Keratinocyte (primary cell): Measurements from ENCODE around the gene EGFL7. TPM values are rescaled to one million over a fixed set of nuclear protein-coding genes. Genes with fewer than 3 reads are reported as not detected.

Experiments
- DNase-seq: peaks from one replicate; pipeline ENCODE4 v3.0.0-alpha.2; 2011; ENCODE audit warnings: low read depth, missing footprints, low spot score
- FAIRE-seq: peaks from 2 replicates; lab custom pipeline; 2011; peaks lifted over from hg19 to GRCh38; lab: Jason Lieb, UNC
- H2AFZ ChIP-seq: 2 replicates; pipeline ENCODE4 v1.6.0; 2012; ENCODE audit warnings: low read length, control low read depth, inconsistent platforms; ENCODE audit not compliant: control insufficient read depth
- H3K27ac ChIP-seq: 2 replicates; pipeline ENCODE4 v1.5.1; 2011; ENCODE audit warnings: low read length; ENCODE audit not compliant: control insufficient read depth, insufficient read depth
- H3K27me3 ChIP-seq: 3 replicates; pipeline ENCODE4 v1.6.0; 2011; ENCODE audit warnings: low read length; ENCODE audit not compliant: control insufficient read depth, insufficient read depth; ENCODE audit errors: extremely low read depth
- H3K36me3 ChIP-seq, 2 experiments: 2 replicates in 1 of 2; 3 replicates in 1 of 2; pipeline ENCODE4 v1.5.1; 2011; ENCODE audit warnings: low read length in 2 of 2, mild to moderate bottlenecking in 1 of 2; ENCODE audit not compliant: control insufficient read depth in 2 of 2, insufficient read depth in 2 of 2; ENCODE audit errors: extremely low read depth in 1 of 2
- H3K4me1 ChIP-seq: 3 replicates; pipeline ENCODE4 v1.5.1; 2011; ENCODE audit warnings: low read length; ENCODE audit not compliant: control insufficient read depth, insufficient read depth; ENCODE audit errors: extremely low read depth
- H3K4me2 ChIP-seq: 3 replicates; pipeline ENCODE4 v1.6.0; 2011; ENCODE audit warnings: low read depth, low read length; ENCODE audit not compliant: control insufficient read depth, insufficient read depth; ENCODE audit errors: extremely low read depth
- H3K4me3 ChIP-seq, 3 experiments: fragments of 200-600 bp in 1 of 3; sonication (generic) in 1 of 3; 2 replicates in 2 of 3; 3 replicates in 1 of 3; pipeline ENCODE4 v1.5.1; 2011 to 2016; ENCODE audit warnings: low read length in 3 of 3, mild to moderate bottlenecking in 3 of 3, control low read depth in 2 of 3, inconsistent platforms in 1 of 3, low read depth in 1 of 3, mixed read lengths in 1 of 3, mixed run types in 1 of 3, moderate library complexity in 1 of 3; ENCODE audit not compliant: control insufficient read depth in 2 of 3, insufficient read depth in 2 of 3; ENCODE audit errors: extremely low read depth in 1 of 3
- H3K79me2 ChIP-seq: 2 replicates; pipeline ENCODE4 v1.6.0; 2012; ENCODE audit warnings: low read length; ENCODE audit not compliant: control insufficient read depth, insufficient read depth
- H3K9ac ChIP-seq: 3 replicates; pipeline ENCODE4 v1.6.0; 2011; ENCODE audit warnings: low read length; ENCODE audit not compliant: control insufficient read depth, insufficient read depth; ENCODE audit errors: extremely low read depth
- H3K9me1 ChIP-seq: 3 replicates; pipeline ENCODE4 v1.6.0; 2011; ENCODE audit warnings: low read length; ENCODE audit not compliant: control insufficient read depth, insufficient read depth; ENCODE audit errors: extremely low read depth
- H3K9me3 ChIP-seq: 2 replicates; pipeline ENCODE4 v1.5.1; 2012; ENCODE audit warnings: low read depth, low read length; ENCODE audit not compliant: control insufficient read depth
- H4K20me1 ChIP-seq: 3 replicates; pipeline ENCODE4 v1.6.0; 2011; ENCODE audit warnings: low read length; ENCODE audit not compliant: control insufficient read depth, insufficient read depth; ENCODE audit errors: extremely low read depth
- CTCF ChIP-seq, 3 experiments: IDR thresholded peaks in 1 of 3; conservative IDR thresholded peaks in 1 of 3; optimal IDR thresholded peaks in 1 of 3; 2 replicates in 2 of 3; 3 replicates in 1 of 3; pipeline versions ENCODE3 to v1.5.1; 2011; ENCODE audit warnings: low read length in 3 of 3, mild to moderate bottlenecking in 3 of 3, moderate library complexity in 2 of 3, control low read depth in 1 of 3, inconsistent platforms in 1 of 3; ENCODE audit not compliant: insufficient read depth in 2 of 3; ENCODE audit errors: extremely low read depth in 1 of 3
- EZH2 ChIP-seq: IDR thresholded peaks from one replicate; pipeline ENCODE4 v1.6.1; 2012; ENCODE audit warnings: inconsistent platforms, mild to moderate bottlenecking, low read length, moderate library complexity
- dilution Hi-C: fragments of 300-500 bp; cut with MboI; formaldehyde crosslinking; loops from one replicate; pipeline ENCODE4 v1.7.0; 2020; ENCODE audit warnings: low sequenced_read_pairs; ENCODE audit not compliant: extremely low pct_ligation_motif_present
- polyA plus RNA-seq, 5 experiments: library from polyadenylated mRNA; depleted of rRNA in 3 of 5; stranded (reverse) in 3 of 5; stranded (forward) in 1 of 5; unstranded in 1 of 5; fragments of >200 nt; gene quantifications; 1 replicate in 1 of 5; 2 replicates in 3 of 5; 3 replicates in 1 of 5; pipeline versions ENCODE4 v1.2.1 to v1.2.3, GENCODE V29; 2011 to 2012; ENCODE audit warnings: missing spikeins in 2 of 5, low read depth in 1 of 5, low replicate concordance in 1 of 5

Gene EGFL7
- polyA plus RNA-seq, 1 donor (not counting 4 experiments of a cell fraction or from before 2014, with no cell fraction given), result 4.2 TPM

GRCh38 chr9:136650648-136651047, 12.1 kb upstream of the EGFL7 start:
- Histone ChIP-seq H3K4me1 (no peaks in the 10 kb centered on the region), H4K20me1 (no peaks in the 10 kb centered on the region), H3K4me2 (no peak overlapping the region), H3K9me1 (no peaks in the 10 kb centered on the region), H3K4me3 (no peak overlapping the region), H2AFZ (no peak overlapping the region), H3K36me3 (no peaks in the 10 kb centered on the region), H3K27ac (no peak overlapping the region), H3K9ac (no peak overlapping the region), H3K79me2 (no peaks in the 10 kb centered on the region), H3K9me3 (no peaks in the 10 kb centered on the region), H3K27me3 (peaks cover 19% of the 10 kb centered on the region)
- no peak for FAIRE-seq
- no peak for DNase-seq
- dilution Hi-C loops, result no loop called here
- no peak for TF ChIP-seq CTCF (optimal IDR thresholded peaks at IDR 0.05 in 1 of 3, IDR thresholded peaks at IDR 0.05 in 1 of 3, conservative IDR thresholded peaks at IDR 0.05 in 1 of 3; ENCODE audit: extremely low read depth in 1 of 3, insufficient read depth in 2 of 3, low read length in 3 of 3)
- TF ChIP-seq EZH2, result no peak

GRCh38 chr9:136651860-136652259, 10.9 kb upstream of the EGFL7 start:
- no peaks in the 10 kb centered on the region for H3K36me3 ChIP-seq
- H3K79me2 ChIP-seq, result no peaks in the 10 kb centered on the region
- H2AFZ ChIP-seq, result no peak overlapping the region
- no peak overlapping the region for H3K9ac ChIP-seq
- peaks cover 8% of the 10 kb centered on the region for H3K27me3 ChIP-seq
- peaks cover 6% of the 10 kb centered on the region for H3K4me1 ChIP-seq
- H4K20me1 ChIP-seq, result no peaks in the 10 kb centered on the region
- no peak overlapping the region for H3K27ac ChIP-seq
- TF ChIP-seq CTCF (optimal IDR thresholded peaks at IDR 0.05 in 1 of 3, IDR thresholded peaks at IDR 0.05 in 1 of 3, conservative IDR thresholded peaks at IDR 0.05 in 1 of 3; ENCODE audit: extremely low read depth in 1 of 3, insufficient read depth in 2 of 3, low read length in 3 of 3), result no peak
- no peak for TF ChIP-seq EZH2
- no peak for DNase-seq
- H3K4me2 ChIP-seq, result no peak overlapping the region
- no peak overlapping the region for H3K4me3 ChIP-seq
- no peaks in the 10 kb centered on the region for H3K9me1 ChIP-seq
- no peak for FAIRE-seq
- no peaks in the 10 kb centered on the region for H3K9me3 ChIP-seq
- dilution Hi-C loops, result no loop called here
